Gastroesophageal sphincter (tissue), 3 donors: ENCODE measurements around the gene MPRIP.

ENCODE experiments used
- CTCF ChIP-seq, 4 experiments: fragments of 200-600 bp in 2 of 4; fragments of 450-650 bp in 2 of 4; sonication (generic) in 1 of 4; IDR thresholded peaks; one replicate each; pipeline ENCODE4 v1.5.1; 2017 to 2019; ENCODE audit warnings: antibody characterized with exemption in 4 of 4, mild to moderate bottlenecking in 2 of 4, moderate library complexity in 2 of 4
- EP300 ChIP-seq: sonication (generic); formaldehyde crosslinking; IDR thresholded peaks from one replicate; pipeline ENCODE4 v1.6.1; 2017; ENCODE audit warnings: antibody characterized with exemption, mild to moderate bottlenecking
- POLR2A ChIP-seq, 2 donors: fragments of 450-650 bp; IDR thresholded peaks; one replicate each; pipeline ENCODE4 v1.6.1; 2017; ENCODE audit warnings: antibody characterized with exemption in 2 of 2, mild to moderate bottlenecking in 2 of 2, moderate library complexity in 1 of 2
- POLR2AphosphoS5 ChIP-seq: sonication (generic); formaldehyde crosslinking; IDR thresholded peaks from one replicate; pipeline ENCODE4 v1.6.1; 2017; ENCODE audit warnings: antibody characterized with exemption

GRCh38 chr17:17060930-17061329 lies 18.7 kb downstream of the MPRIP start:
- TF ChIP-seq POLR2A (IDR thresholded peaks at IDR 0.05) (no peak), CTCF (IDR thresholded peaks at IDR 0.05) (no peak), POLR2AphosphoS5 (no peak), EP300 (no peak)
